Fibroblast of the aortic adventitia (primary cell): ENCODE data around the gene GPALPP1. TPM values are rescaled to one million over a fixed set of nuclear protein-coding genes. Genes with fewer than 3 reads are reported as not detected.

Source experiments
- DNase-seq: peaks from one replicate; pipeline ENCODE4 v3.0.0-alpha.2; 2010; ENCODE audit warnings: low read depth
- H3K4me3 ChIP-seq: 2 replicates; pipeline ENCODE4 v1.5.1; 2011; ENCODE audit warnings: low read depth, mild to moderate bottlenecking, control low read depth, low read length, moderate library complexity
- CTCF ChIP-seq: IDR thresholded peaks from 2 replicates; pipeline ENCODE4 v1.5.1; 2011; ENCODE audit warnings: mild to moderate bottlenecking, low read length, control low read depth, inconsistent platforms; ENCODE audit not compliant: insufficient read depth
- total RNA-seq: library from RNA; depleted of rRNA; stranded (reverse); fragments of >200 nt; gene quantifications from 2 replicates; pipeline ENCODE4 v1.2.3, GENCODE V29; 2012; ENCODE audit warnings: low replicate concordance

GPALPP1 gene
- total RNA-seq, 1 donor, result 31.2 TPM

- peak overlapping the region; percentile 68 for H3K4me3 ChIP-seq
- DNase-seq, result peak; percentile 88
- TF ChIP-seq CTCF, result peak; percentile 91
Measured at GRCh38 chr13:45047394-45048310, 58.3 kb downstream of the GPALPP1 start.

DNA sequence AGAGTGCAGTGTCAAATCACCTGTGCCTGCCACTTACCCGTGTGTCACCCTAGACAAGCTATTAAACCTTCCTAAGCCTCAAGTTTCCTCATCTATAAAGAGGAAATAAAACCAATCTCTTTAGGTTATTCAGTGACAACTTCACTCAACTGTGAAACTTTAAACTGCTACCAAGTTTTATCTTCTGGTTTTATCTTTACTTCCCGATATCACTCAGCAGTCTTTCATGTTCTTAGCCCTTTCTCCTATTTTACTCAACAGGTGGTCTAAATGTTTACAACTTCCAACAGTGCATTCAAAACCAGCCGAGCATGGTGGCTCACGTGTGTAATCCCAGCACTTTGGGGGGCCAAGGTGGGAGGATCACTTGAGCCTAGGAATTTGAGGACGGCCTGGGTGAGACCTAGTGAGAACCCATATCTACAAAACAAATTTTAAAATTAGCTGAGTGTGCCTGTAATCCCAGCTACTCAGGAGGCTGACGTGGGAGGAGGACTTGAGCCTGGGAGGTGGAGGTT lies 59.6 kb downstream of the GPALPP1 start:
- H3K4me3 ChIP-seq, result no peak overlapping the region
- no peak for TF ChIP-seq CTCF
- DNase-seq, result no peak

DNA sequence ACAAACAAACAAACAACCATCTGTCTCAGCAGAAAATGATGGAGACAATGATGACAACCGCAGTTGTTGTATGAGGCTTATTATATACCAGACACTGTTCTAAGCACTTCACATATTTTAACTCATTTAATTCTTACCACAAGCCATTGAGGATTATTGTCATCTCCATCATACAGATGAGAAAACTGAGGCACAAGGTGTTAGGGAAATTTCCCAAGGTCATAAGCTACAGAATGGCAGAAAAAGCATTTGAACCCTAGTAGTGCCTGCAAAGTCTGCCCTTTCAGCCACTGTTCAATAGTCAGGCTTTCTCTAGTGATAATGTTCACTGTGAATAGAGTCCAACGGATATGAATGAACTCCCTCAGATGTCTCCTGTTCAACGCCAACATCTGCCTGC lies 60.1 kb downstream of the GPALPP1 start:
- no peak for TF ChIP-seq CTCF
- no peak overlapping the region for H3K4me3 ChIP-seq
- no peak for DNase-seq

- no peak for TF ChIP-seq CTCF
- DNase-seq, result no peak
- H3K4me3 ChIP-seq, result no peak overlapping the region
Measured at GRCh38 chr13:45051315-45051714, 62.0 kb downstream of the GPALPP1 start.

DNA sequence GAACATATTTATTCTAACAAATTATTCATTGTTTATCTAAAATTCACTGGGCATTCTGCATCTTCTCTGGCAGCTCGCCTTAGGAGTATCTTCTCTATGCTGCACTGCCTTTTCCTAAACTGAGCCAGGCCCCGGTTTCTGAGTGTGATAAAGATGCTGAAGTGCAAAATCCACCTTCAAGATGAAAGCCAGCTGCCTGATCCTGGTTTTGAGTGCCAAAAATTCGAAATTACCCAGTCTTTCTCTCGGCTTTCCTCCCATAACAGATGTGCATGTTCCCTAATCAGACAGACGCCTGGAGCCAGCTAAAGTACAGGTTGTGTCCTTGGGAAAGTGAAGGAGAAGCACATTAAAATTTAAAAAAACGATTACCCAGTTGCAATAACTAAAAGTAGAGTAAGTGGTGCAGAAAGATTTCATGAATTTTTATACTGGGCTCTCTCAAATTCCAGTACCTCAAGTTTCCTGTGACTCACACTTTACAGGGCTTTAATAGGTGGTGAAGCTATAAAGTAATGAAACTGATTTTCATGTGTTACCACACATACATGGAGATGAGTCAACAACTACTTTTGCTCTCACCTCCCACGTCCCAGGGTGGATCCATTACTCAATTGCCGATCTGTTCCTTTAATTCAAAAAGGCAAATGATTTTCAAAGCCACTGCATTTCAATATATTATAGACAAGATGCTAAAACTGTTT lies 66.0 kb downstream of the GPALPP1 start:
- DNase-seq, result peak; percentile 89
- no peak for TF ChIP-seq CTCF
- H3K4me3 ChIP-seq, result peak overlapping the region; percentile 19

GRCh38 chr13:45055902-45056648 lies 66.7 kb downstream of the GPALPP1 start:
- peak overlapping the region; percentile 6 for H3K4me3 ChIP-seq
- DNase-seq, result peak; percentile 95
- no peak for TF ChIP-seq CTCF
